SK-N-SH (cell line): Measurements from ENCODE around the gene KRTAP10-2. TPM values are rescaled to one million over a fixed set of nuclear protein-coding genes. Genes with fewer than 3 reads are reported as not detected.

Source experiments
- polyA plus RNA-seq, 3 experiments: library from polyadenylated mRNA; depleted of rRNA; stranded (reverse); fragments of >200 nt; gene quantifications; 2 replicates each; pipeline ENCODE4 v1.2.3, GENCODE V29; 2012

The KRTAP10-2 gene
- polyA plus RNA-seq, 1 of the 3 experiments (the other 2 are of a cell fraction), result not detected

Other genes with a start within 250 kb of the KRTAP10-2 start
- 18.0 and 19.2 TPM in 2 replicates for gene CFAP410, start 212.1 kb downstream of the KRTAP10-2 start, polyA plus RNA-seq (2012; rRNA removed)
- not detected in 2 replicates for gene TRPM2, start 197.9 kb downstream of the KRTAP10-2 start, polyA plus RNA-seq (2012; rRNA removed)
- 1.9 and 2.3 TPM in 2 replicates for gene LRRC3, start 96.0 kb downstream of the KRTAP10-2 start, polyA plus RNA-seq (2012; rRNA removed)
- not detected in 2 replicates for gene KRTAP10-1, start 11.3 kb downstream of the KRTAP10-2 start, polyA plus RNA-seq (2012; rRNA removed)
- gene KRTAP10-3, start 7.3 kb upstream of the KRTAP10-2 start, polyA plus RNA-seq (2012; rRNA removed), result not detected in 2 replicates
- gene KRTAP10-4, start 22.2 kb upstream of the KRTAP10-2 start, polyA plus RNA-seq (2012; rRNA removed), result not detected in 2 replicates
- gene KRTAP10-5, start 29.1 kb upstream of the KRTAP10-2 start, polyA plus RNA-seq (2012; rRNA removed), result not detected in 2 replicates
- gene KRTAP10-6, start 41.0 kb upstream of the KRTAP10-2 start, polyA plus RNA-seq (2012; rRNA removed), result not detected in 2 replicates
- not detected in 2 replicates for gene KRTAP10-7, start 49.1 kb upstream of the KRTAP10-2 start, polyA plus RNA-seq (2012; rRNA removed)
- not detected in 2 replicates for gene KRTAP10-8, start 60.6 kb upstream of the KRTAP10-2 start, polyA plus RNA-seq (2012; rRNA removed)
- gene KRTAP10-9, start 75.6 kb upstream of the KRTAP10-2 start, polyA plus RNA-seq (2012; rRNA removed), result not detected in 2 replicates
- not detected in 2 replicates for gene KRTAP10-10, start 85.9 kb upstream of the KRTAP10-2 start, polyA plus RNA-seq (2012; rRNA removed)
- gene KRTAP10-11, start 94.9 kb upstream of the KRTAP10-2 start, polyA plus RNA-seq (2012; rRNA removed), result not detected in 2 replicates
- not detected in 2 replicates for gene KRTAP12-4, start 103.2 kb upstream of the KRTAP10-2 start, polyA plus RNA-seq (2012; rRNA removed)
- not detected in 2 replicates for gene KRTAP12-3, start 106.4 kb upstream of the KRTAP10-2 start, polyA plus RNA-seq (2012; rRNA removed)
- gene KRTAP12-2, start 115.4 kb upstream of the KRTAP10-2 start, polyA plus RNA-seq (2012; rRNA removed), result not detected in 2 replicates
- not detected in 2 replicates for gene KRTAP12-1, start 130.7 kb upstream of the KRTAP10-2 start, polyA plus RNA-seq (2012; rRNA removed)
- not detected in 2 replicates for gene KRTAP10-12, start 145.7 kb upstream of the KRTAP10-2 start, polyA plus RNA-seq (2012; rRNA removed)
- gene TSPEAR, start 160.1 kb upstream of the KRTAP10-2 start, polyA plus RNA-seq (2012; rRNA removed), result 0.03 and 0.08 TPM in 2 replicates